Measurements from ENCODE around the gene CTU2. TPM values are rescaled to one million over a fixed set of nuclear protein-coding genes. Genes with fewer than 3 reads are reported as not detected.

The CTU2 gene
- total and polyA plus RNA-seq, 7 experiments from 2014 or later = 13.0 to 43.3 (median 26.1) TPM

GRCh38 chr16:88690341-88691128, 15.8 kb upstream of the CTU2 start:
- POLR2A ChIA-PET = interaction anchor here (10.2 kb wide), 1 partner anchor 10 kb away, joined by 134 read pairs; no protein-coding TSS in a partner anchor
- peaks cover 0 to 5% (median 0%) of the 10 kb centered on the region in 3 experiments for H3K36me3 ChIP-seq (ENCODE audit: control insufficient read depth in 2 of 3, insufficient read depth in 3 of 3, low read length in 3 of 3)
- H3K27ac ChIP-seq (ENCODE audit: low read depth, low read length) = peak overlapping the region; percentile 58
- H3K4me1 ChIP-seq (ENCODE audit: control insufficient read depth in 2 of 2, insufficient read depth in 2 of 2, low read length in 2 of 2) = peaks cover 23 to 46% of the 10 kb centered on the region in 2 donors
- DNase-seq (no peak), ATAC-seq (no peak)
- Mint-ChIP-seq H3K27me3 (no peaks in the 10 kb centered on the region), H3K36me3 (peaks cover 0 to 2% (median 0%) of the 10 kb centered on the region in 5 donors), H3K4me1 (peaks cover 17 to 59% (median 53%) of the 10 kb centered on the region in 7 donors), H3K4me3 (peak overlapping the region; percentile 42 to 80 (median 60)), H3K9me3 (peaks cover 0 to 6% (median 0%) of the 10 kb centered on the region in 11 donors), H3K27ac (peak overlapping the region; percentile 72 to 94 (median 85))
- H3K27me3 ChIP-seq (ENCODE audit: control insufficient read depth in 2 of 2, insufficient read depth in 2 of 2, low read length in 2 of 2) = no peaks in the 10 kb centered on the region
- H3K9me3 ChIP-seq (ENCODE audit: control insufficient read depth in 2 of 3, low read length in 3 of 3) = no peaks in the 10 kb centered on the region
- H3K4me3 ChIP-seq (ENCODE audit: low read length) = no peak overlapping the region
- CTCF ChIA-PET = interaction anchor here (1.1 to 1.2 kb wide), 2 partner anchors 10 kb away, joined by 3 read pairs; no protein-coding TSS in a partner anchor
- intact Hi-C loops (cut with micrococcal nuclease) = no loop called here

- Histone ChIP-seq H3K4me1 (ENCODE audit: control insufficient read depth in 2 of 2, insufficient read depth in 2 of 2, low read length in 2 of 2) (peaks cover 23 to 46% of the 10 kb centered on the region in 2 donors), H3K4me3 (ENCODE audit: low read length) (peak overlapping the region; percentile 43), H3K27me3 (ENCODE audit: control insufficient read depth in 2 of 2, insufficient read depth in 2 of 2, low read length in 2 of 2) (no peaks in the 10 kb centered on the region), H3K27ac (ENCODE audit: low read depth, low read length) (peak overlapping the region; percentile 58), H3K9me3 (ENCODE audit: control insufficient read depth in 2 of 3, low read length in 3 of 3) (no peaks in the 10 kb centered on the region), H3K36me3 (ENCODE audit: control insufficient read depth in 2 of 3, insufficient read depth in 3 of 3, low read length in 3 of 3) (peaks cover 0 to 13% (median 0%) of the 10 kb centered on the region in 3 experiments)
- intact Hi-C loops (cut with micrococcal nuclease) = no loop called here
- Mint-ChIP-seq H3K9me3 (peaks cover 0 to 6% (median 0%) of the 10 kb centered on the region in 11 donors), H3K4me3 (peak overlapping the region in 9 of 10 donors; percentile 70 to 83 (median 77)), H3K36me3 (peaks cover 0 to 2% (median 0%) of the 10 kb centered on the region in 5 donors), H3K4me1 (peaks cover 17 to 62% (median 53%) of the 10 kb centered on the region in 7 donors), H3K27ac (peak overlapping the region; percentile 77 to 96 (median 90)), H3K27me3 (no peaks in the 10 kb centered on the region)
- no peak for ATAC-seq
- ChIA-PET POLR2A (interaction anchor here (1.5 to 10.2 kb wide), 3 partner anchors 10 to 13 kb away, joined by 3 to 134 read pairs (median 4); no protein-coding TSS in a partner anchor), CTCF (interaction anchor here (1.1 to 1.2 kb wide), 2 partner anchors 9 to 11 kb away, joined by 3 read pairs; no protein-coding TSS in a partner anchor)
- DNase-seq = no peak
Measured at GRCh38 chr16:88691129-88691813, 15.0 kb upstream of the CTU2 start.

GRCh38 chr16:88691924-88692560, 14.3 kb upstream of the CTU2 start:
- DNase-seq = peak in 1 of 9 donors; percentile 49
- H3K27ac Mint-ChIP-seq = peak overlapping the region; percentile 83 to 96 (median 90)
- peak overlapping the region in 9 of 10 donors; percentile 70 to 83 (median 77) for H3K4me3 Mint-ChIP-seq
- H3K9me3 Mint-ChIP-seq = peaks cover 0 to 6% (median 0%) of the 10 kb centered on the region in 11 donors
- H3K27me3 ChIP-seq (ENCODE audit: control insufficient read depth in 2 of 2, insufficient read depth in 2 of 2, low read length in 2 of 2) = no peaks in the 10 kb centered on the region
- peaks cover 0 to 20% (median 0%) of the 10 kb centered on the region in 3 experiments for H3K36me3 ChIP-seq (ENCODE audit: control insufficient read depth in 2 of 3, insufficient read depth in 3 of 3, low read length in 3 of 3)
- H3K27me3 Mint-ChIP-seq = no peaks in the 10 kb centered on the region
- H3K4me1 ChIP-seq (ENCODE audit: control insufficient read depth in 2 of 2, insufficient read depth in 2 of 2, low read length in 2 of 2) = peaks cover 23 to 41% of the 10 kb centered on the region in 2 donors
- H3K27ac ChIP-seq (ENCODE audit: low read depth, low read length) = peak overlapping the region; percentile 58
- H3K9me3 ChIP-seq (ENCODE audit: control insufficient read depth in 2 of 3, low read length in 3 of 3) = no peaks in the 10 kb centered on the region
- intact Hi-C loops (cut with micrococcal nuclease) = loop anchor here in 1 of 2 donors (1.0 kb wide), 1 partner anchor 9 kb away; no protein-coding TSS in a partner anchor
- CTCF ChIA-PET = interaction anchor here (0.6 to 1.5 kb wide), 4 partner anchors 8 to 22 kb away, joined by 3 to 4 read pairs (median 3); no protein-coding TSS in a partner anchor
- peaks cover 0 to 2% (median 0%) of the 10 kb centered on the region in 5 donors for H3K36me3 Mint-ChIP-seq
- POLR2A ChIA-PET = interaction anchor here (0.8 to 10.2 kb wide), 6 partner anchors 9 to 29 kb away, joined by 3 to 134 read pairs (median 4); partner anchors contain the start of gene MVD
- ATAC-seq = peak; percentile 64
- peaks cover 17 to 67% (median 55%) of the 10 kb centered on the region in 7 donors for H3K4me1 Mint-ChIP-seq
- H3K4me3 ChIP-seq (ENCODE audit: low read length) = peak overlapping the region; percentile 43

GRCh38 chr16:88692861-88693260, 13.4 kb upstream of the CTU2 start:
- peaks cover 0 to 29% (median 4%) of the 10 kb centered on the region in 3 experiments for H3K36me3 ChIP-seq (ENCODE audit: control insufficient read depth in 2 of 3, insufficient read depth in 3 of 3, low read length in 3 of 3)
- Mint-ChIP-seq H3K27ac (peak overlapping the region; percentile 85 to 94 (median 90)), H3K4me1 (peaks cover 17 to 72% (median 57%) of the 10 kb centered on the region in 7 donors), H3K27me3 (no peaks in the 10 kb centered on the region), H3K36me3 (peaks cover 0 to 7% (median 0%) of the 10 kb centered on the region in 5 donors), H3K4me3 (peak overlapping the region; percentile 25 to 83 (median 76)), H3K9me3 (peaks cover 0 to 6% (median 0%) of the 10 kb centered on the region in 11 donors)
- peak overlapping the region; percentile 43 for H3K4me3 ChIP-seq (ENCODE audit: low read length)
- no peaks in the 10 kb centered on the region for H3K9me3 ChIP-seq (ENCODE audit: control insufficient read depth in 2 of 3, low read length in 3 of 3)
- ChIA-PET CTCF (interaction anchor here (0.6 to 1.5 kb wide), 2 partner anchors 9 to 23 kb away, joined by 3 to 4 read pairs; no protein-coding TSS in a partner anchor), POLR2A (interaction anchor here (0.6 to 10.2 kb wide), 6 partner anchors 8 to 164 kb away, joined by 3 to 134 read pairs (median 4); partner anchors contain the start of genes GALNS and TRAPPC2L)
- intact Hi-C loops (cut with micrococcal nuclease) = loop anchor here in 1 of 2 donors (1.0 kb wide), 1 partner anchor 8 kb away; no protein-coding TSS in a partner anchor
- no peaks in the 10 kb centered on the region for H3K27me3 ChIP-seq (ENCODE audit: control insufficient read depth in 2 of 2, insufficient read depth in 2 of 2, low read length in 2 of 2)
- peaks cover 23 to 44% of the 10 kb centered on the region in 2 donors for H3K4me1 ChIP-seq (ENCODE audit: control insufficient read depth in 2 of 2, insufficient read depth in 2 of 2, low read length in 2 of 2)
- DNase-seq (peak in 1 of 9 donors; percentile 28), ATAC-seq (no peak)
- peak overlapping the region; percentile 58 for H3K27ac ChIP-seq (ENCODE audit: low read depth, low read length)

- H3K36me3 Mint-ChIP-seq = peaks cover 0 to 12% (median 3%) of the 10 kb centered on the region in 5 donors
- ChIA-PET POLR2A (interaction anchor here (0.6 to 10.2 kb wide), 4 partner anchors 7 to 44 kb away, joined by 3 to 134 read pairs (median 6); no protein-coding TSS in a partner anchor), CTCF (no interaction called here)
- H3K27ac Mint-ChIP-seq = peak overlapping the region in 7 of 9 donors; percentile 8 to 94 (median 89)
- H3K9me3 ChIP-seq (ENCODE audit: control insufficient read depth in 2 of 3, low read length in 3 of 3) = no peaks in the 10 kb centered on the region
- intact Hi-C loops (cut with micrococcal nuclease) = no loop called here
- no peaks in the 10 kb centered on the region for H3K27me3 Mint-ChIP-seq
- peaks cover 0 to 6% (median 0%) of the 10 kb centered on the region in 11 donors for H3K9me3 Mint-ChIP-seq
- no peak overlapping the region for H3K4me3 ChIP-seq (ENCODE audit: low read length)
- H3K36me3 ChIP-seq (ENCODE audit: control insufficient read depth in 2 of 3, insufficient read depth in 3 of 3, low read length in 3 of 3) = peaks cover 0 to 36% (median 9%) of the 10 kb centered on the region in 3 experiments
- H3K27ac ChIP-seq (ENCODE audit: low read depth, low read length) = peak overlapping the region; percentile 58
- peaks cover 17 to 79% (median 54%) of the 10 kb centered on the region in 7 donors for H3K4me1 Mint-ChIP-seq
- DNase-seq = no peak
- H3K4me1 ChIP-seq (ENCODE audit: control insufficient read depth in 2 of 2, insufficient read depth in 2 of 2, low read length in 2 of 2) = peaks cover 23 to 51% of the 10 kb centered on the region in 2 donors
- H3K4me3 Mint-ChIP-seq = peak overlapping the region in 5 of 10 donors; percentile 12 to 81 (median 76)
- H3K27me3 ChIP-seq (ENCODE audit: control insufficient read depth in 2 of 2, insufficient read depth in 2 of 2, low read length in 2 of 2) = no peaks in the 10 kb centered on the region
- ATAC-seq = no peak
Measured at GRCh38 chr16:88693420-88694177, 12.7 kb upstream of the CTU2 start.

Data from naive thymus-derived CD4-positive, alpha-beta T cell (primary cell).